Caki2 (cell line): ENCODE data around the gene TIMM22. TPM values are rescaled to one million over a fixed set of nuclear protein-coding genes. Genes with fewer than 3 reads are reported as not detected.
"Not testable (repeated sequence)": the region's sequence is repeated elsewhere in the genome, so short reads cannot be mapped to it uniquely, and the experiment has no call there.

Source experiments
- DNase-seq: peaks from one replicate; pipeline ENCODE4 v3.0.0-alpha.2; 2015; ENCODE audit warnings: low read depth
- in situ Hi-C: cut with HindIII; loops from 2 replicates; pipeline ENCODE4 v1.10.0; 2016; ENCODE audit warnings: low sequenced_read_pairs, low pct_unique_long_range_greater_than_20kb, mixed read lengths
- total RNA-seq: library from RNA; depleted of rRNA; stranded (reverse); fragments of >200 nt; shearing (Covaris generic); gene quantifications from 2 replicates; pipeline ENCODE4 v1.2.3, GENCODE V29; 2014; ENCODE audit warnings: low replicate concordance; rRNA removed

The TIMM22 gene
- total RNA-seq, 1 experiment from 2014 or later, result 19.8 TPM

DNA sequence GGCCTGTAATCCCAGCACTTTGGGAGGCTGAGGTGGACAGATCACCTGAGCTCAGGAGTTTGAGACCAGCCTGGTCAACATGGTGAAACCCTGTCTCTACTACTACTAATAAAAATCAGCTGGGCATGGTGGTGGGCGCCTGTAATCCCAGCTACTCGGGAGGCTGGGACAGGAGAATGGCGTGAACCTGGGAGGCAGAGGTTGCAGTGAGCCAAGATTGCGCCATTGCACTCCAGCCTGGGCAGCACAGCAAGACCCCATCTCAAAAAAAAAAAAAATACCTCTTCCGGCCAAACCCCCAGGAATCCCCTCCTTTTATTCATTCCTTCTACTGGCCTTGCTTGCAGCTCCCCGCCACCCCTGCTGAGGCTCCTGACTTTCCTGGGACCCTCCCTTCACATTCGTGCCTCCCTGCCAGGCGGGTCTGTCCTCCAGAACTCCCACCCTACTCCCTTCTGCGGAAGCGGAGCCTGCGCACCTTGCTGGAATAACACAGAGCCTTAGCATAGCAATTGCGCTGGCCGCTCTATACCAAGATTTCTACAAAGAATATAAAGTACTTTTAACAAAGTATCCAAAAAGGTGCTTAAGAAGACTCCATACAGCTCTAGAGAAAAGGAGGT is 47.6 kb downstream of the TIMM22 start:
- DNase-seq, in situ Hi-C loops: not testable (repeated sequence)

DNA sequence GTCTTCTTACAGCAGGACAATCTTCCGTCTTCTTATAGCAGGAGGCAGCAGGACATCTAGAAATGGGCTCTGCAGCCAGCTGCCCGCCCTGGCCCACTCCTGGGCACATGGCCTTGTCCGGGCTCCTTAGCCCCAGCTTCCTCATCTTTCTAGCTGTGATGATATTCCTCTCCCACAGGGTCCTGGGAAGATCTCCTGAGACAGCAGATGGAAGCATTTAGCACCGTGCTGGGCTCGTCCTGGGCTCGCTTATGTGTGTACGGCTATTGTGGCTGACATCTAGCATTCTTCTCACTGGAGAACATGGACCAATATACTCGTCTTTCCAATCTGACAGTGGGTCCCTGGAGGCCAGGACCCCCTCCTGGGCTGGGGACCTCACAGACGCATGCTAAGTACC is 48.5 kb downstream of the TIMM22 start:
- in situ Hi-C loops, result no loop called here
- no peak for DNase-seq

DNA sequence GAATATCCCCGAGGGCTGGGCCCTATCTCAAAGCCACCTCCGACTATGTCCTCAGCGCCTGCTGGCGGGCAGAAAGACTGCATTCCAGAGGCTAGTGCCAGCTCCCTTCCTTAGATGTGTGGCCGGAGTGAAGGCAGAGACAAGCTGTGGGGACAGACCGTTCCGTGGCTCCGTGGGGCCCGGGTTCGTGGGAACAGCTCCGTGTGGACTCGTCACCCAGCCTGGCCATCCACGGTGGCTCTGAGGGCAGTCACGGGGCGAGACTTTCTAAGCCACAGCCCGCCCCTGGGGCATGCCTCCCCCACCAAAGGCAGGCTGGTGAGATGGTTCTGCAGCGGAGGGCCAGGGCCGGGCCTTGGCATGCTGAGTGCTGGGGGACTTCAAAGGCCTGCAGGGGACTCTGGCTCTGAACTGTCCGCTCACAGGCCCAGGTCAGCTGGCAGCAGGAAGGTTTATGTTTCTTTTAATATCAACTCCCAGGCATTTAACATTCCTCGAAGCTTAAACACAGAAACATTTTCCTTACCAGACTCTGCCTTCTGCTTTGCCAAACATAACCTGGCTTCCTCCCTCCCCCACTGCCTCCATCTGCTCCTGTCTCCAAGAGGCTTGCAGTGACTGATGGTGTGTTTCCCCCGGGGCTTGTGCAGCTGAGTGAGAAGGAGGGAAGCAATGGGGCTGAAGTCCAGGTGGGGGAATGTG is 50.4 kb downstream of the TIMM22 start:
- in situ Hi-C loops, result no loop called here
- DNase-seq, result no peak

DNA sequence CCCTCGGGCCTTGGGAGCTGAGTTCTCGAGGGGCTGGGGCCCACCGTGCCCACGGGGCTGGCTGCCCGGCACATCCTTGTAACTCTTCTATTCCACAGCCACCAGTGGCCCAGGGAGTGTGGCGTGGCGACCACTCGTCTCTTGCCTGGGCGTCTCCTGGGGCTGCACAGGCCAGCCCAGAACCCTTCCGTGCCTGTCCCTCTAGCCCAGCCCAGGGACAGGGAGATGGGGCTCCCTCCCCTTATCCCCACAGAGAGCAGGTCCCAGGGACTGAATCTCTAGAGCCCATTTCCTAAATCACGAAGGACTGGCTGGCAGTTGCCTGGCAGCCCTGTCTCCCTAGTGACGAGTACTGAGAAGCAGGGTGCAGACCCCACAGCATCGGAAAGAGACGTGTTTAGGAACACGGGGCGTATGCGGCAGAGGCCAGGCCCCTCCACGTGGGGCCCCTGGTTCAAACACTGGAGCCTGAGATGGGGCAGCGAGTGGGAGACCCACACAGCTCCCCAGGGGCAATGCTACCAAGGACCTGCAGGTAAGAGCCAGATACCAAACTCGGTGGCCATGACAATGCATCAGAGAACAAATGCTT is 51.0 kb downstream of the TIMM22 start:
- DNase-seq, result no peak

DNA sequence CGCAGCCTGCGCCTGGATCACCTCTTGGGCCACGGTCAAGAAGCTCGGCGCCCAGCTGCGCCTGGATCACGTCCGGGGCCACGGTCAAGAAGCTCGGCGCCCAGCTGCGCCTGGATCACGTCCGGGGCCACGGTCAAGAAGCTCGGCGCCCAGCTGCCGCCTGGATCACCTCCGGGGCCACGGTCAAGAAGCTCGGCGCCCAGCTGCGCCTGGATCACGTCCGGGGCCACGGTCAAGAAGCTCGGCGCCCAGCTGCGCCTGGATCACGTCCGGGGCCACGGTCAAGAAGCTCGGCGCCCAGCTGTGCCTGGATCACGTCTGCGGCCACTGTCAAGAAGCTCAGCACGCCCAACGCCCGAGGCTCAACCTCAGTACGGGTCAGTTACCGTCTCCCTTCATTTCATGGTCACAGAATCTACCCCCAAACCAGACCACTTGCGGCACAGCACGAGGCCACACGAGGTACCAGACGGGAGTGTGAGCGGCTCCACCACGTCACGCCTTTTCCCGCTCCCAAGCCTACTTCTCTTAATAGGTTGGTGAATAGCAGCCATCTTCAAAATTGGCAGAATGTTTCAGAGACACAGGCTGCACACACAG is 51.7 kb downstream of the TIMM22 start:
- in situ Hi-C loops, DNase-seq: not testable (repeated sequence)

More for the DNA sequence above, 51.0 kb downstream of the TIMM22 start:
- in situ Hi-C loops, result no loop called here

DNA sequence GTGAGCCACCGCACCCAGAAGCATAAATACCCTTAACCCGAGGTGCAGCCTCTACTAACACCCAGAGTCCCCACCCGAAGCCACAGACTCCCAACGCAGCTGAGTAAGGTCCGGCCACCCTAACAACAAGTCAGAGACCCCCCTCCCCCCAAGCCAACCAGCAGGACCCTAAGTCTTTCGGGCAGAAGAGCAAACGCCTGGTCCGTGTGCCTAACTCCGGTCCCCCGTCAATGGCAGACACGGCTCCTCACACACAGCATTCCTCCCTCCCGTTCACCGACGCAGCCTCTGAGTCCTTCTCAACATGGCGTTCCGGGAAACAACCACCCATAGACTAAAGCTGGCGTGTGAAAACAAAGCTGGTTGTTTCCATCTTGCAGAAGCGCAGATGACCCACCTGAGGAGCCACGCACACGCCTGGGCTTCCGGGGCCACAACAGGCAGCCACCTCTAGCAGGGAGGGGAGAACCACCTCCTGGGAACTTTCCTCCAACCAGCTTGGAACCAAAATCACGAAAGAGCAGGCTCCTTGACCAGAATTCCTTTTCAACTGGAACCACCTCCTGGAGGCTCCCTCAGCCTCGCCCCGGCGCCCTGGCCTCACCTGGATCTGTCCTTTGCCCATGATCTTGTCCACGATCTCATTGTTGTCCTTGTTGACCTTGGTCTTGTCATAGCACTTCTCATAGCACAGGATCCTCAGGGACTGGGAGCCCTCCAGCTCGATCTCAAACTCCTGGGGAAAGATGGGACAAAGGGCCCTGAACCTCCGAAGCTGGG is 52.7 kb downstream of the TIMM22 start:
- in situ Hi-C loops, result no loop called here
- no peak for DNase-seq

DNA sequence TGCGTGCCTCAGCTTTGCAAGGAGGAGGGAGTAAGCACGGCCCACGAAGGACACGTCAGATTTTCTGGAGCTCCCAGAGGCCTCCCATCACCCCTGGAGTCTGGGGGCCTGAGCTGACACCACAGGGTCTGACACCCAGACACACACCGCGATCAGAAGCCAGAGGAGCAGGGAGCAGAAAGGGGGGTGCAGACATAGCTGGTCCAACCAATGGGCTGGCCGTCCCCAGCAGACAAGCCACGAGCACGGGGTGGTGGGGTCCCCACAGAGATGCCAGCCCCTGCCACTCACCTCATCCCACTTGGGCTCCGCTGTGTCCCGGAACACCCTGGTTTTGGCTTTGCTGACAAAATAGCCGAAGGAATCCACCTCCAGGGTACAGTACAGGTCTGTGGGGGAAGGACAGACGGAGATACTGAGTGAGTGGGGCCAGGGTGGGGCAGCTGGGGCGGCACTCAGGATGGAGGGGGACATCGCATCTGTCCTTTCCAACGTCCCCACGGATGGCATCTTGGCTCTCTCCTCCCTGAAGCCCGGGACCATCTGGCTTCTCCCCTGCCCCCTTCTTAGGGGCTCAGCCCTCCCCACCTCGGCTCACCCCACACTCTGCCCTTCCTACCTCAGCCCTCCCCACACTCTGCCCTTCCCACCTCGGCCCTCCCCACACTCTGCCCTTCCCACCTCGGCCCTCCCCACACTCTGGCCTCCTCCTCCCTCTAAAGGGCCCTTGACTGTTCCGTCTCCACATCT is 53.5 kb downstream of the TIMM22 start:
- no peak for DNase-seq
- in situ Hi-C loops, result no loop called here

DNA sequence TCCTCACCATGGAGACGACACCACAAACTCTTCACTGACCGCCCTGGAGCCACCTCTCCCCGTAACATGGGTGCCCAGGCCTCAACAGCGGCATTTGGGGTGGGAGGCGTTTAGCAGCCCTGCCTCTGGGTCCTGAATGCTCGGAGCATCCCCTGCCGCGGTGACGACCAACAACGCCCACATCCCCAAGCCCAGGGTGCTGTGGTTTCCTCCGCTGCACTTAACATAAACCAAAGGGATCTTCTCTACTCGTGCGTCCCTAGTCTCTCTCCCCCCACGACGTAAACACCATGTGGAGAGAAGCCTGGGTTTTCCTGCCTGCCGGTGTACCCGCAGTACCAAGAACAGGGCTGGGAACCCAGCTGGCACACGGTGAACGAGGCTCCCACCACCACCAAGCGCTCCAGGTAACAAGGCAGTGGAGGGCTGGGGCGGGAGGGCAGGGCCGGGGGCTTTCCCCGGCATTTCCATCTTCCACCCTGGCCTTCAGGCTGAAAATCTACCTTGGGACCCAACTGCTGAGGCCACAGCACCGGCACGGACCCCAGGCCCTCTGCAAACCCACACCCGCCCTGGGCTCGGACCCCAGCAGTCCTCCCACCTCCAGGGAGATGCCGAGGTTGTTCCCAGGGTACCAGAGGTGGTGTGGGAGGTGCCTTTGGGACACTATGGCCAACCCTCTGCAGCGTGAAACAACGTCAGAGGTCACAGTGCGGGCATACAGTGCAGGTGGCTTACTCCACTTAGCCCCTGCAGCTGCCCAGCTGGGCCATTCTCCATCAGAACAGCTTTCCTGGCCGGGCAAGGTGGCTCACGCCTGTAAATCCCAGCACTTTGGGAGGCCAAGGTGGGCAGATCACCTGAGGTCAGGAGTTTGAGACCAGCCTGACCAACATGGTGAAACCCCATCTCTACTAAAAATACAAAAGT is 54.3 kb downstream of the TIMM22 start:
- in situ Hi-C loops, result no loop called here
- no peak for DNase-seq

Other genes starting within 250 kb of the TIMM22 start
- gene GEMIN4, start 244.9 kb upstream of the TIMM22 start, total RNA-seq, result 16.2 and 25.6 TPM in 2 replicates
- 36.8 and 65.9 TPM in 2 replicates for gene GLOD4, start 214.8 kb upstream of the TIMM22 start, total RNA-seq
- 36.2 and 40.6 TPM in 2 replicates for gene MRM3, start 214.8 kb upstream of the TIMM22 start, total RNA-seq
- gene NXN, start 17.4 kb upstream of the TIMM22 start, total RNA-seq, result 61.6 and 65.7 TPM in 2 replicates
- gene ABR, start 182.9 kb downstream of the TIMM22 start, total RNA-seq, result 37.4 and 37.8 TPM in 2 replicates